Suprapubic skin (tissue), 3 donors: ENCODE data around the gene NKRF.

Experiments used
- POLR2A ChIP-seq, 2 donors: fragments of 450-650 bp; IDR thresholded peaks; one replicate each; pipeline ENCODE4 v1.6.1; 2017; ENCODE audit warnings: antibody characterized with exemption in 2 of 2, mild to moderate bottlenecking in 2 of 2, moderate library complexity in 2 of 2
- TF ChIP-seq, protein P1 (sequence below), 2 donors: fragments of 200-600 bp in 1 of 2; fragments of 450-650 bp in 1 of 2; sonication (generic) in 1 of 2; IDR thresholded peaks; one replicate each; pipeline ENCODE4 v1.5.1; 2016 to 2019; ENCODE audit warnings: antibody characterized with exemption in 2 of 2, mild to moderate bottlenecking in 1 of 2, moderate library complexity in 1 of 2

DNA sequence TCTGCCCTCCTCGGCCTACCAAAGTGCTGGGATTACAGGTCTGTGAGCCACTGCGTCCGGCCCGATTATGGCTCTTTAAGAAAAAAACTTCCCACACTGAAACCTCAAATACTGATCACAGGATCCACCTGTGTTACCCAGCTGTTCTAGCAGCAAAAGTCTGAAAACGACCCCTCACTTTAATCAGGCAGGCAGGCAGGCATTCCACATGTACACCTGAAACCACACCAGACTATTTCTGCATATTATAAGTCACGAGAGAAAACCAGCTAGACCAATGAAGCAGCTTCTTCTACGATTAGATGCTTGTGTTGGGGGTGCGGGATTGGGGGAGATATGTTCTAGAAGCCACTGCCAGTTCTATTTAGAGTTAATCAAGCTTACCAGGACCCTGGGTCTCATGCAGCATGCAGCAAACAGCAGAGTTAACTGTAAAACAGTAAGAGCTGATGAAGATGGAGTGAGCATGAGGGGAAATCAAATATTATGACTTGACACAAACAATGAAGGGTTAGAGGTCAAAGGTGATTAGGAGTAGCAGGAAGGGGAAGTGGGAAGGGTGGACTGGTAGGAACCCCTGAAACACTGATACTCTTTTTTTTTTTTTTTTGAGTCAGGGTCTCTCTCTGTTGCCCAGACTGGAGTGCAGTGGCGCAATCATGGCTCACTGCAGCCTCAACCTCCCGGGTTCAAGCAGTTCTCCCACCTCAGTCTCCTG, 18.9 kb upstream of the NKRF start:
- TF ChIP-seq, protein P1, sequence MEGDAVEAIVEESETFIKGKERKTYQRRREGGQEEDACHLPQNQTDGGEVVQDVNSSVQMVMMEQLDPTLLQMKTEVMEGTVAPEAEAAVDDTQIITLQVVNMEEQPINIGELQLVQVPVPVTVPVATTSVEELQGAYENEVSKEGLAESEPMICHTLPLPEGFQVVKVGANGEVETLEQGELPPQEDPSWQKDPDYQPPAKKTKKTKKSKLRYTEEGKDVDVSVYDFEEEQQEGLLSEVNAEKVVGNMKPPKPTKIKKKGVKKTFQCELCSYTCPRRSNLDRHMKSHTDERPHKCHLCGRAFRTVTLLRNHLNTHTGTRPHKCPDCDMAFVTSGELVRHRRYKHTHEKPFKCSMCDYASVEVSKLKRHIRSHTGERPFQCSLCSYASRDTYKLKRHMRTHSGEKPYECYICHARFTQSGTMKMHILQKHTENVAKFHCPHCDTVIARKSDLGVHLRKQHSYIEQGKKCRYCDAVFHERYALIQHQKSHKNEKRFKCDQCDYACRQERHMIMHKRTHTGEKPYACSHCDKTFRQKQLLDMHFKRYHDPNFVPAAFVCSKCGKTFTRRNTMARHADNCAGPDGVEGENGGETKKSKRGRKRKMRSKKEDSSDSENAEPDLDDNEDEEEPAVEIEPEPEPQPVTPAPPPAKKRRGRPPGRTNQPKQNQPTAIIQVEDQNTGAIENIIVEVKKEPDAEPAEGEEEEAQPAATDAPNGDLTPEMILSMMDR (IDR thresholded peaks at IDR 0.05): no peak
- TF ChIP-seq POLR2A (IDR thresholded peaks at IDR 0.05): no peak
